Gastroesophageal sphincter (tissue), 4 donors: ENCODE data around the gene GBX1. TPM values are rescaled to one million over a fixed set of nuclear protein-coding genes. Genes with fewer than 3 reads are reported as not detected.

Experiments used
- ATAC-seq: fragments of 150-250 bp; one replicate; pipeline ENCODE4 v1.9.1; 2016; ENCODE audit warnings: mild to moderate bottlenecking, moderate library complexity
- H3K27ac ChIP-seq, 4 donors: fragments of 200-600 bp; sonication (generic) in 3 of 4; 1 replicate in 3 of 4; 2 replicates in 1 of 4; pipeline ENCODE4 v1.5.1; 2016 to 2019
- H3K27me3 ChIP-seq: fragments of 200-600 bp; sonication (generic); one replicate; pipeline ENCODE4 v1.5.1; 2019
- H3K36me3 ChIP-seq, 2 donors: fragments of 200-600 bp; sonication (generic); one replicate each; pipeline ENCODE4 v1.5.1; 2019; ENCODE audit warnings: control low read depth in 1 of 2
- H3K4me1 ChIP-seq, 3 donors: fragments of 200-600 bp; sonication (generic); 1 replicate in 2 of 3; 2 replicates in 1 of 3; pipeline ENCODE4 v1.5.1; 2016 to 2019; ENCODE audit warnings: control low read depth in 2 of 3
- H3K4me3 ChIP-seq, 2 donors: fragments of 200-600 bp; sonication (generic); one replicate each; pipeline ENCODE4 v1.5.1; 2019; ENCODE audit warnings: mild to moderate bottlenecking in 1 of 2, moderate library complexity in 1 of 2
- H3K9me3 ChIP-seq, 3 donors: fragments of 200-600 bp; sonication (generic); one replicate each; pipeline ENCODE4 v1.5.1; 2017 to 2019; ENCODE audit warnings: control low read depth in 2 of 3
- CTCF ChIP-seq, 4 experiments: fragments of 200-600 bp in 2 of 4; fragments of 450-650 bp in 2 of 4; sonication (generic) in 1 of 4; IDR thresholded peaks; one replicate each; pipeline ENCODE4 v1.5.1; 2017 to 2019; ENCODE audit warnings: antibody characterized with exemption in 4 of 4, mild to moderate bottlenecking in 2 of 4, moderate library complexity in 2 of 4
- EP300 ChIP-seq: sonication (generic); formaldehyde crosslinking; IDR thresholded peaks from one replicate; pipeline ENCODE4 v1.6.1; 2017; ENCODE audit warnings: antibody characterized with exemption, mild to moderate bottlenecking
- POLR2A ChIP-seq, 2 donors: fragments of 450-650 bp; IDR thresholded peaks; one replicate each; pipeline ENCODE4 v1.6.1; 2017; ENCODE audit warnings: antibody characterized with exemption in 2 of 2, mild to moderate bottlenecking in 2 of 2, moderate library complexity in 1 of 2
- POLR2AphosphoS5 ChIP-seq: sonication (generic); formaldehyde crosslinking; IDR thresholded peaks from one replicate; pipeline ENCODE4 v1.6.1; 2017; ENCODE audit warnings: antibody characterized with exemption
- whole genome bisulfite sequencing, 2 donors: methylation state at CpG; one replicate each; pipeline ENCODE4 v1.1.5; 2018; ENCODE audit warnings: low coverage in 1 of 2; 5-methylcytosine and 5-hydroxymethylcytosine counted together
- total RNA-seq, 4 donors: library from RNA; depleted of rRNA; stranded (reverse); fragments of >200 nt; gene quantifications; one replicate each; pipeline ENCODE4 v1.1.0, GENCODE V29; 2016

Gene GBX1
- total RNA-seq, 4 donors from 2014 or later, result not detected

- H3K27ac ChIP-seq, result no peak overlapping the region
- H3K4me1 ChIP-seq, result peaks cover 0 to 38% (median 9%) of the 10 kb centered on the region in 3 donors
These were observed 59.6 kb downstream of the GBX1 start for GRCh38 chr7:151107882-151108281.

GRCh38 chr7:151104411-151105235, 62.9 kb downstream of the GBX1 start:
- H3K36me3 ChIP-seq, result peaks cover 0 to 22% of the 10 kb centered on the region in 2 donors
- H3K4me3 ChIP-seq, result no peak overlapping the region
- ATAC-seq, result no peak
- H3K27ac ChIP-seq, result no peak overlapping the region
- WGBS, 2 donors, result 69 to 75% methylated on average over 15 to 17 of the region's 23 CpGs
- H3K27me3 ChIP-seq, result no peaks in the 10 kb centered on the region
- H3K9me3 ChIP-seq, result no peaks in the 10 kb centered on the region
- TF ChIP-seq CTCF (IDR thresholded peaks at IDR 0.05) (no peak), POLR2A (IDR thresholded peaks at IDR 0.05) (no peak), EP300 (no peak), POLR2AphosphoS5 (no peak)
- H3K4me1 ChIP-seq, result peaks cover 0 to 43% (median 12%) of the 10 kb centered on the region in 3 donors

More at GRCh38 chr7:151107882-151108281, 59.6 kb downstream of the GBX1 start:
- no peak overlapping the region for H3K4me3 ChIP-seq
- WGBS, 2 donors, result 100% methylated on average over 1 of the region's 10 CpGs; no CpG with 5 or more reads in 1 of the 2 donors
- ATAC-seq, result no peak
- H3K9me3 ChIP-seq, result no peaks in the 10 kb centered on the region
- TF ChIP-seq POLR2AphosphoS5 (no peak), POLR2A (IDR thresholded peaks at IDR 0.05) (no peak), EP300 (no peak), CTCF (IDR thresholded peaks at IDR 0.05) (no peak)
- H3K36me3 ChIP-seq, result peaks cover 0 to 22% of the 10 kb centered on the region in 2 donors
- H3K27me3 ChIP-seq, result no peaks in the 10 kb centered on the region

- no peaks in the 10 kb centered on the region for H3K9me3 ChIP-seq
- H3K36me3 ChIP-seq, result peaks cover 0 to 22% of the 10 kb centered on the region in 2 donors
- no peak overlapping the region for H3K4me3 ChIP-seq
- peaks cover 0 to 43% (median 15%) of the 10 kb centered on the region in 3 donors for H3K4me1 ChIP-seq
- 81 to 88% methylated on average over 9 of the region's 12 CpGs for WGBS, 2 donors
- no peak for TF ChIP-seq CTCF (IDR thresholded peaks at IDR 0.05)
- no peak for TF ChIP-seq POLR2A (IDR thresholded peaks at IDR 0.05)
- no peak for TF ChIP-seq POLR2AphosphoS5
- TF ChIP-seq EP300, result no peak
- H3K27ac ChIP-seq, result no peak overlapping the region
- no peak for ATAC-seq
- H3K27me3 ChIP-seq, result no peaks in the 10 kb centered on the region
These were observed 63.5 kb downstream of the GBX1 start for GRCh38 chr7:151103973-151104372.

- Histone ChIP-seq H3K27me3 (no peaks in the 10 kb centered on the region), H3K27ac (no peak overlapping the region), H3K4me1 (peaks cover 0 to 43% (median 15%) of the 10 kb centered on the region in 3 donors), H3K4me3 (no peak overlapping the region), H3K36me3 (peaks cover 0 to 22% of the 10 kb centered on the region in 2 donors), H3K9me3 (no peaks in the 10 kb centered on the region)
- ATAC-seq, result no peak
- TF ChIP-seq POLR2AphosphoS5, result no peak
- no peak for TF ChIP-seq EP300
- no peak for TF ChIP-seq POLR2A (IDR thresholded peaks at IDR 0.05)
- WGBS, 2 donors, result 50 to 70% methylated on average over 1 to 2 of the region's 3 CpGs
These were observed 64.5 kb downstream of the GBX1 start for GRCh38 chr7:151102991-151103390.

- H3K4me3 ChIP-seq, result no peak overlapping the region
- no peak for ATAC-seq
- WGBS, 2 donors, result 73 to 100% methylated on average over 1 to 10 of the region's 24 CpGs
- H3K27ac ChIP-seq, result peak overlapping the region in 1 of 4 donors; percentile 7
- peaks cover 0 to 22% of the 10 kb centered on the region in 2 donors for H3K36me3 ChIP-seq
- H3K4me1 ChIP-seq, result peaks cover 0 to 43% (median 15%) of the 10 kb centered on the region in 3 donors
- H3K9me3 ChIP-seq, result no peaks in the 10 kb centered on the region
- TF ChIP-seq POLR2AphosphoS5 (no peak), CTCF (IDR thresholded peaks at IDR 0.05) (no peak)
- H3K27me3 ChIP-seq, result no peaks in the 10 kb centered on the region
These were observed 65.7 kb downstream of the GBX1 start for GRCh38 chr7:151101621-151102396.
